ENCODE measurements around the gene ALG9. TPM values are rescaled to one million over a fixed set of nuclear protein-coding genes. Genes with fewer than 3 reads are reported as not detected.

ALG9 gene
- total and polyA plus RNA-seq, 10 of the 15 experiments (the other 5 are each of a cell fraction or from before 2014, with no cell fraction given) = 10.8 to 41.6 (median 25.5) TPM

GRCh38 chr11:111845276-111846028 lies 25.9 kb downstream of the ALG9 start:
- RAD21 ChIA-PET (ENCODE audit: unreplicated experiment) = interaction anchor here (1.1 to 1.2 kb wide), 2 partner anchors 25 to 68 kb away, joined by 3 read pairs; no protein-coding TSS in a partner anchor
- SMC1A ChIA-PET (ENCODE audit: uncharacterized antibody, unreplicated experiment) = interaction anchor here (1.0 to 7.1 kb wide), 7 partner anchors 8 to 258 kb away, joined by 3 to 72 read pairs (median 6); no protein-coding TSS in a partner anchor
- Histone ChIP-seq H3K36me3 (ENCODE audit: control insufficient read depth in 2 of 2, insufficient read depth in 2 of 2, low read length in 1 of 2) (peaks cover 0 to 3% of the 10 kb centered on the region in 2 experiments; a peak in 1 of 4 replicates), H3K27ac (ENCODE audit: control insufficient read depth, insufficient read depth) (no peak overlapping the region), H3K9me3 (replicated peaks; ENCODE audit: control insufficient read depth, insufficient read depth, low read length) (no peaks in the 10 kb centered on the region), H3K4me2 (ENCODE audit: control insufficient read depth, insufficient read depth) (no peak overlapping the region), H3K9ac (ENCODE audit: control insufficient read depth, insufficient read depth, low read length) (no peak overlapping the region), H3K4me1 (ENCODE audit: control insufficient read depth, insufficient read depth, low read length) (no peaks in the 10 kb centered on the region), H2AFZ (ENCODE audit: control insufficient read depth, low read depth, low read length) (no peak overlapping the region), H3K79me2 (ENCODE audit: control insufficient read depth, insufficient read depth, low read length) (no peaks in the 10 kb centered on the region), H4K20me1 (ENCODE audit: control insufficient read depth, insufficient read depth) (no peaks in the 10 kb centered on the region), H3K27me3 (replicated peaks in 1 of 2; ENCODE audit: control insufficient read depth in 2 of 2, insufficient read depth in 2 of 2, low read length in 1 of 2) (no peaks in the 10 kb centered on the region), H3K4me3 (no peak overlapping the region)
- no TSS peak for BruUV-seq (replicated peaks)
- 89% methylated on average over 7 of the region's 7 CpGs for WGBS (ENCODE audit: insufficient coverage, insufficient replicate concordance, low lambda C conversion rate, missing lambda C conversion rate)
- no peak for DNase-seq (ENCODE audit: low read depth, low spot score)
- intact Hi-C loops (cut with micrococcal nuclease; ENCODE audit: unreplicated experiment) = loop anchor here (10.0 kb wide), 1 partner anchor 391 kb away; no protein-coding TSS in a partner anchor
- POLR2A ChIA-PET = interaction anchor here (0.6 to 1.2 kb wide), 2 partner anchors 23 to 248 kb away, joined by 3 to 4 read pairs; no protein-coding TSS in a partner anchor
- FAIRE-seq = no peak
- in situ Hi-C loops (cut with MboI) = no loop called here
- CTCF ChIA-PET = interaction anchor here (0.6 to 9.2 kb wide), 14 partner anchors 8 to 434 kb away, joined by 3 to 88 read pairs (median 4); partner anchors contain the start of genes ALG9 and SIK2
- no peak for ATAC-seq
- TF ChIP-seq IKZF2 (IDR thresholded peaks at IDR 0.05) (no peak), SP1 (IDR thresholded peaks at IDR 0.05; ENCODE audit: low read depth, low read length) (no peak), CHD1 (IDR thresholded peaks at IDR 0.05; ENCODE audit: low read depth, low read length) (no peak), HDAC2 (IDR thresholded peaks at IDR 0.05) (no peak), ATF7 (IDR thresholded peaks at IDR 0.05; ENCODE audit: low read depth) (no peak), RUNX3 (IDR thresholded peaks at IDR 0.05; ENCODE audit: low read length) (no peak), NFYA (IDR thresholded peaks at IDR 0.05; ENCODE audit: borderline replicate concordance, low read depth, low read length) (no peak)
- TF ChIP-seq, protein P1, sequence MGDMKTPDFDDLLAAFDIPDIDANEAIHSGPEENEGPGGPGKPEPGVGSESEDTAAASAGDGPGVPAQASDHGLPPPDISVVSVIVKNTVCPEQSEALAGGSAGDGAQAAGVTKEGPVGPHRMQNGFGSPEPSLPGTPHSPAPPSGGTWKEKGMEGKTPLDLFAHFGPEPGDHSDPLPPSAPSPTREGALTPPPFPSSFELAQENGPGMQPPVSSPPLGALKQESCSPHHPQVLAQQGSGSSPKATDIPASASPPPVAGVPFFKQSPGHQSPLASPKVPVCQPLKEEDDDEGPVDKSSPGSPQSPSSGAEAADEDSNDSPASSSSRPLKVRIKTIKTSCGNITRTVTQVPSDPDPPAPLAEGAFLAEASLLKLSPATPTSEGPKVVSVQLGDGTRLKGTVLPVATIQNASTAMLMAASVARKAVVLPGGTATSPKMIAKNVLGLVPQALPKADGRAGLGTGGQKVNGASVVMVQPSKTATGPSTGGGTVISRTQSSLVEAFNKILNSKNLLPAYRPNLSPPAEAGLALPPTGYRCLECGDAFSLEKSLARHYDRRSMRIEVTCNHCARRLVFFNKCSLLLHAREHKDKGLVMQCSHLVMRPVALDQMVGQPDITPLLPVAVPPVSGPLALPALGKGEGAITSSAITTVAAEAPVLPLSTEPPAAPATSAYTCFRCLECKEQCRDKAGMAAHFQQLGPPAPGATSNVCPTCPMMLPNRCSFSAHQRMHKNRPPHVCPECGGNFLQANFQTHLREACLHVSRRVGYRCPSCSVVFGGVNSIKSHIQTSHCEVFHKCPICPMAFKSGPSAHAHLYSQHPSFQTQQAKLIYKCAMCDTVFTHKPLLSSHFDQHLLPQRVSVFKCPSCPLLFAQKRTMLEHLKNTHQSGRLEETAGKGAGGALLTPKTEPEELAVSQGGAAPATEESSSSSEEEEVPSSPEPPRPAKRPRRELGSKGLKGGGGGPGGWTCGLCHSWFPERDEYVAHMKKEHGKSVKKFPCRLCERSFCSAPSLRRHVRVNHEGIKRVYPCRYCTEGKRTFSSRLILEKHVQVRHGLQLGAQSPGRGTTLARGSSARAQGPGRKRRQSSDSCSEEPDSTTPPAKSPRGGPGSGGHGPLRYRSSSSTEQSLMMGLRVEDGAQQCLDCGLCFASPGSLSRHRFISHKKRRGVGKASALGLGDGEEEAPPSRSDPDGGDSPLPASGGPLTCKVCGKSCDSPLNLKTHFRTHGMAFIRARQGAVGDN (IDR thresholded peaks at IDR 0.05) = no peak
- TF ChIP-seq, protein P2, sequence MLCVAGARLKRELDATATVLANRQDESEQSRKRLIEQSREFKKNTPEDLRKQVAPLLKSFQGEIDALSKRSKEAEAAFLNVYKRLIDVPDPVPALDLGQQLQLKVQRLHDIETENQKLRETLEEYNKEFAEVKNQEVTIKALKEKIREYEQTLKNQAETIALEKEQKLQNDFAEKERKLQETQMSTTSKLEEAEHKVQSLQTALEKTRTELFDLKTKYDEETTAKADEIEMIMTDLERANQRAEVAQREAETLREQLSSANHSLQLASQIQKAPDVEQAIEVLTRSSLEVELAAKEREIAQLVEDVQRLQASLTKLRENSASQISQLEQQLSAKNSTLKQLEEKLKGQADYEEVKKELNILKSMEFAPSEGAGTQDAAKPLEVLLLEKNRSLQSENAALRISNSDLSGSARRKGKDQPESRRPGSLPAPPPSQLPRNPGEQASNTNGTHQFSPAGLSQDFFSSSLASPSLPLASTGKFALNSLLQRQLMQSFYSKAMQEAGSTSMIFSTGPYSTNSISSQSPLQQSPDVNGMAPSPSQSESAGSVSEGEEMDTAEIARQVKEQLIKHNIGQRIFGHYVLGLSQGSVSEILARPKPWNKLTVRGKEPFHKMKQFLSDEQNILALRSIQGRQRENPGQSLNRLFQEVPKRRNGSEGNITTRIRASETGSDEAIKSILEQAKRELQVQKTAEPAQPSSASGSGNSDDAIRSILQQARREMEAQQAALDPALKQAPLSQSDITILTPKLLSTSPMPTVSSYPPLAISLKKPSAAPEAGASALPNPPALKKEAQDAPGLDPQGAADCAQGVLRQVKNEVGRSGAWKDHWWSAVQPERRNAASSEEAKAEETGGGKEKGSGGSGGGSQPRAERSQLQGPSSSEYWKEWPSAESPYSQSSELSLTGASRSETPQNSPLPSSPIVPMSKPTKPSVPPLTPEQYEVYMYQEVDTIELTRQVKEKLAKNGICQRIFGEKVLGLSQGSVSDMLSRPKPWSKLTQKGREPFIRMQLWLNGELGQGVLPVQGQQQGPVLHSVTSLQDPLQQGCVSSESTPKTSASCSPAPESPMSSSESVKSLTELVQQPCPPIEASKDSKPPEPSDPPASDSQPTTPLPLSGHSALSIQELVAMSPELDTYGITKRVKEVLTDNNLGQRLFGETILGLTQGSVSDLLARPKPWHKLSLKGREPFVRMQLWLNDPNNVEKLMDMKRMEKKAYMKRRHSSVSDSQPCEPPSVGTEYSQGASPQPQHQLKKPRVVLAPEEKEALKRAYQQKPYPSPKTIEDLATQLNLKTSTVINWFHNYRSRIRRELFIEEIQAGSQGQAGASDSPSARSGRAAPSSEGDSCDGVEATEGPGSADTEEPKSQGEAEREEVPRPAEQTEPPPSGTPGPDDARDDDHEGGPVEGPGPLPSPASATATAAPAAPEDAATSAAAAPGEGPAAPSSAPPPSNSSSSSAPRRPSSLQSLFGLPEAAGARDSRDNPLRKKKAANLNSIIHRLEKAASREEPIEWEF (IDR thresholded peaks at IDR 0.05; ENCODE audit: insufficient replicate concordance, low read depth, low read length) = no peak
- TF ChIP-seq, protein P3, sequence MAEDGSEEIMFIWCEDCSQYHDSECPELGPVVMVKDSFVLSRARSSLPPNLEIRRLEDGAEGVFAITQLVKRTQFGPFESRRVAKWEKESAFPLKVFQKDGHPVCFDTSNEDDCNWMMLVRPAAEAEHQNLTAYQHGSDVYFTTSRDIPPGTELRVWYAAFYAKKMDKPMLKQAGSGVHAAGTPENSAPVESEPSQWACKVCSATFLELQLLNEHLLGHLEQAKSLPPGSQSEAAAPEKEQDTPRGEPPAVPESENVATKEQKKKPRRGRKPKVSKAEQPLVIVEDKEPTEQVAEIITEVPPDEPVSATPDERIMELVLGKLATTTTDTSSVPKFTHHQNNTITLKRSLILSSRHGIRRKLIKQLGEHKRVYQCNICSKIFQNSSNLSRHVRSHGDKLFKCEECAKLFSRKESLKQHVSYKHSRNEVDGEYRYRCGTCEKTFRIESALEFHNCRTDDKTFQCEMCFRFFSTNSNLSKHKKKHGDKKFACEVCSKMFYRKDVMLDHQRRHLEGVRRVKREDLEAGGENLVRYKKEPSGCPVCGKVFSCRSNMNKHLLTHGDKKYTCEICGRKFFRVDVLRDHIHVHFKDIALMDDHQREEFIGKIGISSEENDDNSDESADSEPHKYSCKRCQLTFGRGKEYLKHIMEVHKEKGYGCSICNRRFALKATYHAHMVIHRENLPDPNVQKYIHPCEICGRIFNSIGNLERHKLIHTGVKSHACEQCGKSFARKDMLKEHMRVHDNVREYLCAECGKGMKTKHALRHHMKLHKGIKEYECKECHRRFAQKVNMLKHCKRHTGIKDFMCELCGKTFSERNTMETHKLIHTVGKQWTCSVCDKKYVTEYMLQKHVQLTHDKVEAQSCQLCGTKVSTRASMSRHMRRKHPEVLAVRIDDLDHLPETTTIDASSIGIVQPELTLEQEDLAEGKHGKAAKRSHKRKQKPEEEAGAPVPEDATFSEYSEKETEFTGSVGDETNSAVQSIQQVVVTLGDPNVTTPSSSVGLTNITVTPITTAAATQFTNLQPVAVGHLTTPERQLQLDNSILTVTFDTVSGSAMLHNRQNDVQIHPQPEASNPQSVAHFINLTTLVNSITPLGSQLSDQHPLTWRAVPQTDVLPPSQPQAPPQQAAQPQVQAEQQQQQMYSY (CRISPR knock-in tag; IDR thresholded peaks at IDR 0.05) = no peak

All from GM12878 (cell line).